ENCODE data around the gene ERMARD.
"Not testable (repeated sequence)": the region's sequence is repeated elsewhere in the genome, so short reads cannot be mapped to it uniquely, and the experiment has no call there.

Gene ERMARD

DNA sequence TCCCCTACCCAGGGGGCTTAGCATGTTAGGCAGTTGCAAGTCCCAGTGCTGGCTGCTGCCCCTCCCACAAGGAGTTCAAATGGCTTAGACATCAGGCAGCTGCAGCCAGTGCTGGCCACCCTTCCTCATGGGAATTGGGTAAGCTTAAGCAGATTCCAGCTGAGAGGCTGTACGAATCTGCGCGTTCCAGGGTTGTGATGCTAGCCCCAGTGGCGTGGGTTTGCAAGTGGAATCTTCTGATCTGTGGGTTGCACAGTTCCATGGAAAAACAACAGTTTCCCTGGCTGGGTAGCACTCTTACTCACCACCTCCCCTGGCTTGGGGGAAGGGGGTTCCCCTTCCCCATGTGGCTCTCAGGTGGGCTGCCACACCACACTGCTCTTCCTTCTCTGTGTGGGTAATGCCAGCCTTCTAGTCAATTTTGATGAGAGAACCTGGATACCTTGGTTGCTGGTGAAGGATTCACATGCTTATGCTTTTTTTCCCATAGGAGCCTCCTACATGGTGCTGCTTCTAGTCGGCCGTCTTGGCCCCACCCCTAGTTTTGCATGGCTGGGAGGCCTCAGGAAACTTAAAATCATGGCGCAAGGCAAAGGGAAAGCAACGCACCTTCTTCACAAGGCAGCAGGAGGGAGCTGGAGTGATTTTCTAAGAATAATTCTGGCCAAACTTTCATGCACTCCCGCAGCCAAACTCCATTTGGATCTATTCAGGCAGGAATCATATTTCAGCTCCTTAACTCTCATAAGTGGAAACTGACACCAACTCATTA lies 13.0 kb upstream of the ERMARD start:
- DNase-seq (ENCODE audit: low spot score), result no peak

DNA sequence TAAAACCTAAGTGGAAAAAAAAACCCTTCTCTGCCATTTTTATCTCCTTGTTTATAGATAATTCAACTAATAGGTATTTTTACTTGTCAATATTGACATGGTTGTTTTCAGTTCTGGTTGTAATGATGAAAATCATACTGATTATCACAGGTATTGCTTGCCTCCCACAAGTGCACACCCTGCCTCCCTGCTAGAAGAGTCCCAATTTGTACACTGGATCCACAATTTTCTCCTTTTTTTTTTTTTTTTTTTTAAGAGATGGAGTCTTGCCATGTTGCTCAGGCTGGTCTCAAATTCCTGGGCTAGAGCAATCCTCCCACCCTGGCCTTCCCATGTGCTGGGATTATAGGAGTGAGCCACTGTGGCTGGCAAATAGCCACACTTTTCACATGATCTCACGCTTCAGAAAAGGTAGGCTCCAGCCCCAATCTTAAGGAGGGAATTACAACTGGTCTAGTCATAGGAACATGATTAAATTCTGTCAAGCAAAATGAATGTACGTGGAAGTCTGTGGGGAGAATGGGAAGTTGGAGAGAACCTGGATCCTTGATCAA lies 12.4 kb upstream of the ERMARD start:
- DNase-seq (ENCODE audit: low spot score), result no peak

DNA sequence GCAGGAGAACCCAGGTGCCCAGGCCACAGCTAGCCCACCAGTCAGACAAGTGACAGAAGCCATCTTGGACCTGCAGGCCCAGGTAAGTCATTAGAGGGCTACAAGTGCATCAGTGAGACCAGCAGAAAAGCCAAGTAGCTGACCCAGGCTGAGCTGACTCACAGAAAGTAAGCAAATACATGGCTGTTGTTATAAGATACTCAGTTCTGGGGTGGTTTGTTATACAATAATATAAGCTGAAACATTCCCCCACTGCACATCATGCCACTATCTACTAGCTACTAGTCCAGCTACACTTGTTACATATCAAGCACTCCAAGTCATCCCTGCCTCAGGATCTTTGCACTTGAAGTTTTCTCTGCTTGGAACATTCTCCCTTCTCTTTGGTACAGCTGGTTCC lies 10.1 kb upstream of the ERMARD start:
- no peak for DNase-seq (ENCODE audit: low spot score)

DNA sequence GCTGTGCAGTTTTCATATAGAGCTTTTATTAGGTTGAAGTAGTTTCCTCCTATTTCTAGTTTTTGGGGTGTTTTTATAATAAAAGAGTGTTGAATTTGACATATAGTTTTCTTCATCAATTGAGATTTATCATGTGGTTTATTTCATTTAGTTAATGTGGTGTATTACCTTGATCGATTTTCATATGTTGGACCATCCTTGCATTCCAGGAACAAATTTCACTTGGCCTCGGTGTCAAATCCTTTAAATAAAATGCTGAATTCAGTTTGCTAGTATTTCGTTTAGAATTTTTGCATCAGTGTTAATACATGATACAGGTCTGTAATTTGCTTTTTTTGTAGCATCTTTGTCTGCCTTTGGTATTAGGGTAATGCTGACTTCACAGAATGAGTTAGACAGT lies 6.0 kb upstream of the ERMARD start:
- DNase-seq (ENCODE audit: low spot score), result no peak

DNA sequence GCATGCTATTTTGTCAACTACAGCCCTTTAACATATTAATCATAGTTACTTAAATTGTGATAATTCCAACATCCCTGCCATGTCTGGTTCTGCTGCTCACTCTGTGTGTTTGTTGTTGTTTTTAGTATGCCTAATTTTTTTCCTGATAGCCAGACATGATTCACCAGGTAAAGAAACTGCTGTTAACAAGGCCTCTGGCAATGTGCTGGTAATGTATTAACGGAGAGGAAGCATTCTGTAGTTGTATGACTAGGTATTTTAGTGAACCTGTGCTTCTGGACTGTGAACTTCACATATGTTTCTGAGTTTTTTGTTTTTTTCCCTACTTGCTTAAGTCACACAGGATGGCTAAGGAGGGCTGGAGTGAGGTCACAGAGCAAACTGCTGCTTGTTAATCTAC lies 4.9 kb upstream of the ERMARD start:
- no peak for DNase-seq (ENCODE audit: low spot score)

DNA sequence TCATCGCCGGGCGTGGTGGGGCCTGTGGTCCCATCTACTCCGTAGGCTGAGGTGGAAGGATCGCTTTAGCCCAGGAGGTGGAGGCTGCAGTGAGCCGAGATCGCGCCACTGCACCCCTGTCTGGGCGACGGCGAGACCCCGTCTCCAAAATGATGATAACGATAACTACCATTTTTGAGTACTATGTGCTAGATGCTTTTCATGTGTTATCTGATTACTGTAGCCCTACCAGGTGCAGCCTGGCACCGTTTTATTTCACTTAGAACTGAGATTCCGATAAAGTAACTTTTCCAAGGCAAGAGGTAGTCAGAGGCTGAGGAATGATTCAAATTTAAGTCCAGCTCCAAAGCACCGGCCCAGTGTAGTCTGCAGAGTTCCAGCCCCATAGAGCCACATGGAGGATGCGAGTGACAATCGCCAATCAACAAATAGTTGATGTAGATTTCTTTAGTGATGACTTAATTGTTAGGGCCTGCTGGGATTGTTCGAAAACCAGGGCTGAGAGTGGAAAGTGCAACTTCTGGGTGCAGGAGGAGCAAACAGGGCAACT lies 727 bp downstream of the ERMARD start:
- no peak for DNase-seq (ENCODE audit: low spot score)

DNA sequence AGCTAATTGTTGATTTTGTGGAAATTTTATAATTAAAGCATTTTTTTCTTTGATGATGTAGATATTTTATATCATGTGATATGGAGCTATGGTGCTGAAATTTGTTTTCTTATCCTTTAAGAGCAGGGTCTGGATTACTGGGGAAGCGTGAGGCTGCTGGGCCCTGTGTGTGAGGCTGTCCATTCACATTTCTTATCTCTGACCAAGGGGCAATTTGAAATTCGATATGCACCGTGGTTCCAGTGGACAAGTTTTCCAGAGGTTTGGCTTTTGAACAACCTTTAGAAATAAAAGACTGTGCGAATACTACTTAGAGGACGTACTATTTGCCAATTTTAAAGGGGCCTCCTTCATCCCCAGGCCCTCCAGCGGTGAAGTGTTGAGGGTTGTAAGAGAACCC lies 3.7 kb downstream of the ERMARD start:
- no peak for DNase-seq (ENCODE audit: low spot score)

DNA sequence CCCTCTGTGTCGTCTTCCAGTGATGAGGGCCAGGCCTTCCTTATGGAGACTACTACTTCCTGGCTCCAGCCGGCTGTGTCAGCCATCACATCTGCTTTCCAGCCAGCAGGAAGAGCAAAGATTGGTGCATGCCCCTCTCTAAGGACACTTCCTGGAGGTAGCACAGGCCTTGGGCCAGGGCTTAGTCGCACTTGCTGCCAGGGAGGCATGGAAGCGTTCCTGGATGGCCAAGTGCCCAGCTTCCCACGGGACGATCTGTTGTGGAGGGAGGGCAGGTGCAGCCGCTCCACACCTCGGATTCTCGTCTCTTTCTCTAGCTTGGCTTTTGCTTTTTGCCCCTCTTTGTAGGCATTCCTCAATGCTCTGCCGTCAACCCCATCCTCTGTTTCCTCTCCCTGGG lies 11.9 kb downstream of the ERMARD start:
- no peak for DNase-seq (ENCODE audit: low spot score)

DNA sequence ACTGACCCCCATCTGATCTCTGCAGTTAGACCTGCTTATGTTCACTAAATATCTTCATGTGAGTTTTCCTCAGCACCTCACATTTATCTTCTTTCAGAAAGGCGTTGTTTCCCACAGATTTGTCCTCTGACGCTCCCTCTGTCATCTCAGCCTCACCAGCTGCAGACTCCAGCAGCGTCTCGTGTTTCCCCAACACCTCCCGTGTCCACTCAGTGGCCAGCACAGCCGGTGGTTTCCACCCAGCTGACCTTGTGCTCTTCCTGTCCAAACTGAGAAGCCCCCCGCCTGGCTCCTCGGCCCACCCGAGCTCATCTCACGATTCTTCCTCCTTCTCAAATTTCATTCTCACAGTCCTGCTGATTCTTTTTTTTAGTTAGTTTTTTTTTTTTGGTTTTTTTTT lies 12.5 kb downstream of the ERMARD start:
- no peak for DNase-seq (ENCODE audit: low spot score)

DNA sequence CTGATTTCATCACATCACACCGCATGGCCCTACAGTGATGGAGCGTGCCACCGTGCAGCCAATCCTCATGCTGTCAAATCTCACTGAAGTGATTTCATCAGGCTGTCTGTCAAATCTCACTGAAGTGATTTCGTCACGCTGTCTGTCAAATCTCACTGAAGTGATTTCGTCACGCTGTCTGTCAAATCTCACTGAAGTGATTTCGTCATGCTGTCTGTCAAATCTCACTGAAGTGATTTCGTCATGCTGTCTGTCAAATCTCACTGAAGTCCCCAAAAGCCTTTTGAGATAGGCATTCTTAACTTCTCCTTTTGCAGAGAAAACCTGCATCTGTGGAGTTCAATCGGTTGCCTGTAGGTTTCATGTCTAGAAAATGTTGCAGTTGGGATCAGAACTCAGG lies 14.4 kb downstream of the ERMARD start:
- not testable (repeated sequence) for DNase-seq (ENCODE audit: low spot score)

DNA sequence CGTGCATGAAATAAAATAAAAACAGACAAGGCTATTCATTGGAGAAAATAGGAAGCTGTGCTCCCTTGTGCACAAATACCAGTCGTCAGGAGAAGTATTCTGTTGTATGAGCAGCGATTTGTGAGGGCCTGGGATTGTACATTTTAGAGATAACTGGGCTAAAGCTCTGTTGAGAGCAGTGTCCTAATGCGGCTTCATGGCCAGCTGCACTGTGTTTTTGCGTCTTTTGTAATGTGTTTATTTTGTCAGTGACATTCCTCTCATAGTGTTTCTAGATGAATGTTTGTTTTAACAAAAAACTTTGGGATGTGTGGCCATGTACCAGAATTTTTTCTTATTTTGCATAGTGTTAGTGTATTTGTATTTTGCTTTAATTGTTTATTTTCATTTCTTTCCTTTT lies 14.8 kb downstream of the ERMARD start:
- DNase-seq (ENCODE audit: low spot score), result no peak

DNA sequence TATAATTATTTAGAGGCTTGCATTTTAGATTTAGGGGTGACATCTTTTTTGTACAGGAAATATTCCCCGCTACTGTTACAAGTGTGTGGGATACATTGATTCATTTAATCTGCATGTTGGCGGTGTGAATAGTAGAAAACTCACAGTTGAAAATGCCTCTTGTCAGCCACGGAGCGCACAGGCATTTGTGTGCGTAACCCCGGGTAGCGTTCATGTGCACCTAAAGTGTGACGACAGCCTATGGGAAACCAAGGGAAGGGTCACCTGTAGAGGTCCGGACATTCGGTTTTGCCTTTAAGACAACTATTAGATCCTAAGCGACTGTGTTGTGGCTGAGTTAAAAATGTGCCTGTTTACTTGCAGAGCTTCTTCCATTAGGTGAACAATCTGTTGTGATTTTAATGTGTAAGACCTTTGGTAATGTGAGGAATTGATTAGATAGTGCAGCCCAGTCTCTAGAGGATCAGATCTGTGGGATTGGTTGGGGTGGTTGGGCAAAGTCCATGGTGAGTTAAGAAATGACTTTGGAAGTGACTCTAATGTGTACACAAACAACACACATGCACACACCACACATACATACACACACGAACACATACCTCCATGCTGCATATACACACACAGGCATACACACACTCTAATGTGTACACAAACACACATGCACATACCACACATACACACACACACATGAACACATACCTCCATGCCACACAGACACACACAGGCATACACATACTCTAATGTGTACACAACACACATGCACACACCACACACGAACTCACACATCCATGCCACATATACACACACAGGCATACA lies 15.7 kb downstream of the ERMARD start:
- no peak for DNase-seq (ENCODE audit: low spot score)

DNA sequence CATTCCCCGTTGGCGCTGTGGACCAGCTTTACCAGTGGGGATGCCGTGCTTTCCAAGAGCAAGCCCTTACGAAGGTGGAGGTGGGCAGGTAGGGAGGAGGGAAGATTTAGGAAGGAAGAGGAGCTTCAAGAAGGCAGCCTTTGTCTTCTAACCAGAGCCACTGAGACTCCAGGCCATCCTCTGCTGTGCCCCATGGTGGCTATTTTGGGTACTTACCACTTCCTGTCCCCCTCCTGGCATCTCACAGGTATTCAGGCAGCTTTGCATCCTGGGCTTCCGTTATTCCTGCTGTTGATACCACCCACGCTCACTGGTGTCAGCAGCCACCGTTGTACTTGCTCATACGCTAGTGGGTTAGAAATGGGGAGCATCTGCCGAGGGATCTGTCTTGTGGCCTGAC lies 22.9 kb downstream of the ERMARD start:
- no peak for DNase-seq (ENCODE audit: low spot score)

DNA sequence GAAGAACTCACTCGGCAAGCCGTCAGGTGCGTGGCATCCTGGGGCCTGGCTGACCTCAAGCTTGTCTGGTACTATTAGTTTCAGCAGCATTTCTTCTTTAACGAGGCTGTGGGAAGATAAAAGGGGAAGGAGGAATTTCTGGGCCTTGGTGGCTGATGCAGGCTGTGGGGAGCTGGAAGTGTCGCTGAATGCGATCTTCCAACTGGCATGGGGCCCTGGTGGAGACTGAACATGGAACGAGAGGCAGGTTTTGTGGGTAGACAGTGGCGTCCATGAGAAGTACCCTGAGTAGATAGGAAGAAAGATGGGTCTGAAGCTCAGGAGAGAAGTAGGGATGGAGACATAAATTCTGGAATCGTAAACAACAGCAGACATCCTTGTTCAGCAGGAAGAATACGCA lies 23.9 kb downstream of the ERMARD start:
- DNase-seq (ENCODE audit: low spot score), result no peak

DNA sequence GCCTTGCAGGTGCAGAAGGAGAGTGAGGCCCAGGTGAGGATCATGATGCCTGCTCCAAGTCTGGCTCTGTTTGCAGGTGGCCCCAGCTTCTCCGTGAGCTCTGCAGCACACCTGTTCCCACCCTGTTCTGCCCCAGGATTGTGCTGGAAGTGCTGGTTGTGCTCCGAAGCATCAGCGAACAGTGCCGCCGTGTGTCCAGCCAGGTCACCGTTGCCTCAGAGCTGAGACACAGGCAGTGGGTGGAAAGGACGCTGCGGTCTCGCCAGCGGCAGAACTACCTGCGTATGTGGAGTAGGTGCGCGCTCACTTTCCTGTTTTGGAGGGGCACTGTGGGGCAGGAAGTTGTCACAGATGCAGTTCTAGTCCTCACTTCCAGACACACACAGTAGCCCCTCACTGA lies 25.0 kb downstream of the ERMARD start:
- no peak for DNase-seq (ENCODE audit: low spot score)

DNA sequence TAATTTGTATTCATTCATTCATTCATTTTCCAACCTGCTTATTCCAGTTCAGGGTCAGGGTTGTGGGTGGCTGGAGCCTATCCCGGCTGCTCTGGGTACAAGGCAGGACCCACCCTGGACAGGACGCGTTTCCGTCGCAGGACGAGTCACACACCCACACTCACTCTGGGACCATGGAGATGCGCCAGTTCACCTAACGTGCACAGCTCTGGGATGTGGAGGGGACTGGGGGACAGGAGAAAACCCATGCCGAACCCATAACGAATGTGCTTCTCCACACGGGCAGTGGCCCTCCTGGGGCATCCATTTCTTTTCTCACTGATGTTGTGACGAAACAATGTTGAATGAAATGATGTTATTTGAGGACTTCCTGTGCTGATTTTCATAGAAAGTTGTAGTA lies 26.5 kb downstream of the ERMARD start:
- no peak for DNase-seq (ENCODE audit: low spot score)

DNA sequence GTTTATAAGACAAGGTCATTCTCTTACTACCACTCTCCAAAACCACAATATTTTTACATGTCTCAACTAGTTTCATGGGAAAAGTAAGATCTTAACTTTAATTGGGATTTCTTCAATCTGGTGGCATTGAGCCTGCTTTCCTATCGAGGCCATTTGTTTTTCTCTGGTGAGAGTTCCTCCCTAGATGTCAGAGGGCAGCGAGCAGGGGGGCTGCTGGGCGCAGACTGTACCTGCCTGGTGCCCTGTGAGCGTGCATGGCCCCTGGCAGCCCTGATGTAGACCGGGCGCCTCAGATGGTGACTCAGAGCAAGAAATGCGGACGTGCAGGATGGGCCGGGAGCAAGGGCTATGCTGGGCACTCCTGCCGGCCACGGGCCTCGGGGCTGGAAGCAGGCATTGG lies 27.2 kb downstream of the ERMARD start:
- DNase-seq (ENCODE audit: low spot score), result no peak

DNA sequence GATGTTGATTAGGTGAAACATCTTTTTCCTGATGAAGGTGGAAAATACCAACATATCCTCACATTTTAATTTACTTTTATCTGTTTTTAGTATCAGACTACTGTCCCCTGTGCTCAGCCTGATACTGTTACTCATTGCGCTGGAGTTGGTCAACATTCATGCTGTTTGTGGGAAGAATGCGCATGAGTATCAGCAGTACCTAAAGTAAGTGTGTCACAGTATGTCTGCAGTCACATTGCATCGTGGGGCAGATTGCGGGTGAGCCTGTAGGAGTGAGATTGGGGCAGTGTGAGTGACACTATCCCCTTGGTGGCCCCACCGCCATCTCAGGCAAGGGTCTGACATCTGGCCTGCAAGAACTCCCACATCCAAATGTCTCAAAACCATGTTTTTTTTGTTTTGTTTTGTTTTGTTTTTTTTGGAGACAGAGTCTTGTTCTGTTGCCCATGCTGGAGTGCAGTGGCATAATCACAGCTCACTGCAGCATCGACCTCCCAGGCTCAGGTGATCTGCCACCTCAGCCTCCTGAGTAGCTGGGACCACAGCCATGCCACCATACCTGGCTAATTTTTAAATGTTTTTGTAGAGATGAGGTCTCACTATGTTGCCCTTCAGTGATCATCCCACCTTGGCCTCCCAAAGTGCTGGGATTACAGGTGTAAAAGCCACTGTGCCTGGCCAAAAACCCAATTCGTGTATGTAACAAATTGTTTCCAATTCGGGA lies 27.8 kb downstream of the ERMARD start:
- no peak for DNase-seq (ENCODE audit: low spot score)

DNA sequence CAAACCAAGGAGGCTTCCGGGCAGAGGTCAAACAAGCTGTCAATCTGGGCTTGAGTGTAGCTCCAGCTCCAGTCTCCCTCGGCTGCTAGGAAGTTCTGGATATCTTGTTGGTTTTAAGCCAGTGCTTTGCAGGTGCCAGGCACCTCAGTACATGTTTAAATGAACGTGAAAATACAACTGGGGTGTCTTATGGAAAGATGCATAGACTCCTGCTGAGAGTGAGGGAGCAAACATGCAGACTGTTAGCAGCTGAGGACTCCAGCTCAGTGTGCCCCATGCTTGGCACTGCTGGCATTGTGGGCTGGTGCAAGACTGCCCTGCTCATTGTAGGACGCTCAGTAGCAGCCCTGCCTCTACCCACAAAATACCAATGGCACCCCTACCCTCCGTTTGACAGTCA lies 28.5 kb downstream of the ERMARD start:
- DNase-seq (ENCODE audit: low spot score), result no peak

DNA sequence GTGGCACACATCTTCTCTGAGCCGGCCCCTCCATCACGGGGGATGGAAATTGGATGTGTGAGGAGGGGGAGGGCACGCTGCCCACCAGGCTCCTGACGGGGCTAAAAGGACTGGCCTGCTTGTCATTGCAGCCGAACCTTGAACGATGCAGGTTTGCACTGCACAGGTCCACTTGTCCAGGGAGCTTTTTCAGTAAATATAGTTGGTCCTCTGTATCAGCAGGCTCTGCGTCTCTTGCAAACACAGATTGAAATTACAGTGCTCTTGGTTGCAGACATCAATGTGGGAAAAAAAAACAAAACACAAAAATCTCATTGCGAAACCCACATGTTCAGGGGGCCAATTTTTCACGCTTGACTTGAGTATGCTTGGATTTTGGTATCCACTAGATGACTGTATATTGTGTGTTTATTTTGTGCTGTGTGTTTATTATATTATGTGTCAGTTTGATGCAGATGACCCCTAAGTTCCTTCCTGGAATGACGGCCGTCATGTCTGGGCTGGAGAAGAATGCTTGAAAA lies 29.2 kb downstream of the ERMARD start:
- no peak for DNase-seq (ENCODE audit: low spot score)

DNA sequence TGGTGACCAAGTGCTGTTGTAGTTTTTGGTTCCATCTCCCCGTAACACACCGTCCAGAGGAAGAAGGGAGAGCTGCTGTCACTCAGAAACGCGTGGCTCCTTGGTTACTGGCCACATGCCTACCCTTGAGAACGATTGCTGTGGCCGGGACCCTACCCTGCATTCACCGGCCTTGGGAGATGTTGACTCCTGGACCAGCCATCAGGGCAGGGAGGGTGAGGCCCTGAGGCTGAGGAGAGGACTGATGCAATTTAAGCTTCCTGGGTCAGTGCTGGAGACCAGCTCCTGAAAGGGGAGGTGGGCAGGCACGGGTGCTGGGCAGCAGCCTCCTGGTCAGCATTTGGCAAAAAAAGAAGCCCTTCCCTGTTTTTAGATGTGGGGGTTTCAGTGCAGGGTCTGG lies 31.5 kb downstream of the ERMARD start:
- DNase-seq (ENCODE audit: low spot score), result no peak

DNA sequence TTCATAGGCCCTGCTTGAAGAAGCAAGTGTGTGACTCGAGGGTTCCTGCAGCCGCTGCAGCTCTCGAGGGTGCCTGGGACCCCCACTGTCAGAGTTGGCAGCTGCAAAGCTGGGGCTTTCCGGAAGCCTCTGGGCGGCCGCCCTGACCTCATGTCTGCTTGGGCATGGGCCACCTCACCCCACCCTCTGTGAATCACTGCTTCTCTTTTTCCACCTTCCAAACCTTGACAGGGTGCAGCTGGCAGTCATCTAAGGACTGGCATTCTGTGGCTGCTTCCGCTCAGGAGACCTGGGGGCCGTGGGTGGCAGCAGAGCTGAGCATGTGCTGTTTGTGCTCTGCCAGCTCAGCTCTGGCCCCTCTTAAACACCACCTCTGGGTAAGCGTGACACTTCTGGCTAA lies 32.0 kb downstream of the ERMARD start:
- no peak for DNase-seq (ENCODE audit: low spot score)
